ENCODE measurements around the gene LHFPL2.
"Not testable (repeated sequence)": the region's sequence is repeated elsewhere in the genome, so short reads cannot be mapped to it uniquely, and the experiment has no call there.

LHFPL2 gene

GRCh38 chr5:78627766-78628165 lies 20.8 kb downstream of the LHFPL2 start:
- Mint-ChIP-seq H3K4me1 (peaks cover 9% of the 10 kb centered on the region), H3K9me3 (no peaks in the 10 kb centered on the region), H3K4me3 (no peak overlapping the region), H3K36me3 (peaks cover 28% of the 10 kb centered on the region), H3K27me3 (no peaks in the 10 kb centered on the region), H3K27ac (peak overlapping the region; percentile 7)
- ATAC-seq (ENCODE audit: low read depth) (no peak), DNase-seq (ENCODE audit: low spot score in 2 of 2) (no peak)

GRCh38 chr5:78627175-78627574 lies 21.4 kb downstream of the LHFPL2 start:
- Mint-ChIP-seq H3K27ac (peak overlapping the region; percentile 7), H3K9me3 (no peaks in the 10 kb centered on the region), H3K36me3 (peaks cover 24% of the 10 kb centered on the region), H3K27me3 (no peaks in the 10 kb centered on the region), H3K4me1 (peaks cover 6% of the 10 kb centered on the region), H3K4me3 (no peak overlapping the region)
- DNase-seq (ENCODE audit: low spot score in 2 of 2): no peak
- no peak for ATAC-seq (ENCODE audit: low read depth)

GRCh38 chr5:78626009-78626571 lies 22.5 kb downstream of the LHFPL2 start:
- Mint-ChIP-seq H3K4me3 (no peak overlapping the region), H3K4me1 (peaks cover 6% of the 10 kb centered on the region), H3K36me3 (peaks cover 24% of the 10 kb centered on the region), H3K27ac (no peak overlapping the region), H3K9me3 (no peaks in the 10 kb centered on the region), H3K27me3 (no peaks in the 10 kb centered on the region)
- DNase-seq (ENCODE audit: low spot score in 2 of 2) (no peak), ATAC-seq (ENCODE audit: low read depth) (no peak)

- Mint-ChIP-seq H3K36me3 (peaks cover 25% of the 10 kb centered on the region), H3K4me3 (no peak overlapping the region), H3K27ac (no peak overlapping the region), H3K9me3 (no peaks in the 10 kb centered on the region), H3K4me1 (peaks cover 6% of the 10 kb centered on the region), H3K27me3 (no peaks in the 10 kb centered on the region)
- DNase-seq (ENCODE audit: low spot score in 2 of 2) (no peak), ATAC-seq (ENCODE audit: low read depth) (no peak)
Observed at GRCh38 chr5:78624992-78625391, 23.6 kb downstream of the LHFPL2 start.

- DNase-seq (ENCODE audit: low spot score in 2 of 2): no peak
Observed at GRCh38 chr5:78624011-78624541, 24.5 kb downstream of the LHFPL2 start.

GRCh38 chr5:78622302-78622971 lies 26.1 kb downstream of the LHFPL2 start:
- no peak overlapping the region for H3K27ac Mint-ChIP-seq
- H3K4me3 Mint-ChIP-seq: no peak overlapping the region
- no peaks in the 10 kb centered on the region for H3K27me3 Mint-ChIP-seq
- no peaks in the 10 kb centered on the region for H3K9me3 Mint-ChIP-seq
- ATAC-seq (ENCODE audit: low read depth) (no peak), DNase-seq (ENCODE audit: low spot score in 2 of 2) (no peak)
- H3K4me1 Mint-ChIP-seq: no peaks in the 10 kb centered on the region
- peaks cover 21% of the 10 kb centered on the region for H3K36me3 Mint-ChIP-seq

More at GRCh38 chr5:78624011-78624541, 24.5 kb downstream of the LHFPL2 start:
- no peak overlapping the region for H3K27ac Mint-ChIP-seq
- ATAC-seq (ENCODE audit: low read depth): no peak
- H3K4me1 Mint-ChIP-seq: peaks cover 6% of the 10 kb centered on the region
- peaks cover 25% of the 10 kb centered on the region for H3K36me3 Mint-ChIP-seq
- no peaks in the 10 kb centered on the region for H3K27me3 Mint-ChIP-seq
- H3K4me3 Mint-ChIP-seq: no peak overlapping the region
- no peaks in the 10 kb centered on the region for H3K9me3 Mint-ChIP-seq

- H3K9me3 Mint-ChIP-seq: no peaks in the 10 kb centered on the region
- DNase-seq (ENCODE audit: low spot score in 2 of 2) (no peak), ATAC-seq (ENCODE audit: low read depth) (no peak)
- H3K27me3 Mint-ChIP-seq: no peaks in the 10 kb centered on the region
- no peak overlapping the region for H3K4me3 Mint-ChIP-seq
- H3K4me1 Mint-ChIP-seq: no peaks in the 10 kb centered on the region
- H3K36me3 Mint-ChIP-seq: peaks cover 24% of the 10 kb centered on the region
- H3K27ac Mint-ChIP-seq: peak overlapping the region; percentile 15
Observed at GRCh38 chr5:78621291-78621738, 27.3 kb downstream of the LHFPL2 start.

GRCh38 chr5:78620119-78620518 lies 28.5 kb downstream of the LHFPL2 start:
- ATAC-seq (ENCODE audit: low read depth); H3K4me1 Mint-ChIP-seq; H3K9me3 Mint-ChIP-seq; H3K4me3 Mint-ChIP-seq; DNase-seq (ENCODE audit: low spot score in 2 of 2); H3K27ac Mint-ChIP-seq; H3K27me3 Mint-ChIP-seq: not testable (repeated sequence)
- peaks cover 27% of the 10 kb centered on the region for H3K36me3 Mint-ChIP-seq

- H3K27me3 Mint-ChIP-seq: no peaks in the 10 kb centered on the region
- H3K4me1 Mint-ChIP-seq: peaks cover 4% of the 10 kb centered on the region
- H3K36me3 Mint-ChIP-seq: peaks cover 25% of the 10 kb centered on the region
- ATAC-seq (ENCODE audit: low read depth): no peak
- no peaks in the 10 kb centered on the region for H3K9me3 Mint-ChIP-seq
- no peak overlapping the region for H3K27ac Mint-ChIP-seq
- H3K4me3 Mint-ChIP-seq: no peak overlapping the region
- no peak for DNase-seq (ENCODE audit: low spot score in 2 of 2)
Observed at GRCh38 chr5:78618303-78618702, 30.3 kb downstream of the LHFPL2 start.

GRCh38 chr5:78615697-78616096 lies 32.9 kb downstream of the LHFPL2 start:
- Mint-ChIP-seq H3K27me3 (no peaks in the 10 kb centered on the region), H3K4me3 (no peak overlapping the region), H3K27ac (peak overlapping the region; percentile 33), H3K9me3 (no peaks in the 10 kb centered on the region), H3K36me3 (peaks cover 15% of the 10 kb centered on the region), H3K4me1 (peaks cover 4% of the 10 kb centered on the region)
- ATAC-seq (ENCODE audit: low read depth) (no peak), DNase-seq (ENCODE audit: low spot score in 2 of 2) (no peak)

- no peak for ATAC-seq (ENCODE audit: low read depth)
- DNase-seq (ENCODE audit: low spot score in 2 of 2): no peak
- Mint-ChIP-seq H3K9me3 (no peaks in the 10 kb centered on the region), H3K36me3 (peaks cover 12% of the 10 kb centered on the region), H3K27ac (no peak overlapping the region), H3K4me3 (no peak overlapping the region), H3K4me1 (peaks cover 4% of the 10 kb centered on the region), H3K27me3 (no peaks in the 10 kb centered on the region)
Observed at GRCh38 chr5:78614816-78615215, 33.8 kb downstream of the LHFPL2 start.

- Mint-ChIP-seq H3K27me3 (no peaks in the 10 kb centered on the region), H3K9me3 (no peaks in the 10 kb centered on the region), H3K27ac (peak overlapping the region; percentile 62), H3K4me1 (peaks cover 4% of the 10 kb centered on the region), H3K4me3 (no peak overlapping the region), H3K36me3 (peaks cover 12% of the 10 kb centered on the region)
- DNase-seq (ENCODE audit: low spot score in 2 of 2): no peak
- no peak for ATAC-seq (ENCODE audit: low read depth)
Observed at GRCh38 chr5:78613756-78614155, 34.8 kb downstream of the LHFPL2 start.

GRCh38 chr5:78613151-78613533 lies 35.4 kb downstream of the LHFPL2 start:
- Mint-ChIP-seq H3K27ac (no peak overlapping the region), H3K27me3 (no peaks in the 10 kb centered on the region), H3K4me3 (no peak overlapping the region), H3K4me1 (peaks cover 4% of the 10 kb centered on the region), H3K9me3 (no peaks in the 10 kb centered on the region), H3K36me3 (peaks cover 12% of the 10 kb centered on the region)
- no peak for ATAC-seq (ENCODE audit: low read depth)
- DNase-seq (ENCODE audit: low spot score in 2 of 2): no peak

- Mint-ChIP-seq H3K4me1 (peaks cover 4% of the 10 kb centered on the region), H3K27me3 (no peaks in the 10 kb centered on the region), H3K27ac (no peak overlapping the region), H3K36me3 (peaks cover 15% of the 10 kb centered on the region), H3K4me3 (no peak overlapping the region), H3K9me3 (no peaks in the 10 kb centered on the region)
- DNase-seq (ENCODE audit: low spot score in 2 of 2): no peak
- ATAC-seq (ENCODE audit: low read depth): no peak
Observed at GRCh38 chr5:78612227-78613150, 36.1 kb downstream of the LHFPL2 start.

Measured in memory B cell (primary cell).